Panc1 (cell line): ENCODE results near the gene POC1B.

Experiments used
- CTCF ChIP-seq: fragments of 450-650 bp; IDR thresholded peaks from 2 replicates; pipeline ENCODE4 v1.5.1; 2017; ENCODE audit warnings: mild to moderate bottlenecking
- POLR2AphosphoS5 ChIP-seq: IDR thresholded peaks from 2 replicates; pipeline ENCODE4 v1.6.1; 2012; ENCODE audit warnings: mild to moderate bottlenecking, low read depth, low read length, moderate library complexity

- TF ChIP-seq CTCF (no peak), POLR2AphosphoS5 (no peak)
These were observed 57.8 kb downstream of the POC1B start for GRCh38 chr12:89468017-89468416.
